ENCODE measurements around the gene OR5K3.

Gene OR5K3

GRCh38 chr3:98434412-98434811 is 43.9 kb downstream of the OR5K3 start:
- DNase-seq, result no peak

- DNase-seq, result no peak
These were observed 49.8 kb downstream of the OR5K3 start for GRCh38 chr3:98440283-98440682.

All from T-helper 2 cell (primary cell).